ENCODE measurements around the gene DBT. TPM values are rescaled to one million over a fixed set of nuclear protein-coding genes. Genes with fewer than 3 reads are reported as not detected.
A peak's percentile ranks its signal among the peaks of the same experiment; 100 is the strongest.

The DBT gene
- total and polyA plus RNA-seq, 2 experiments from 2014 or later = 5.3 to 6.4 TPM

- Histone ChIP-seq H3K9ac (no peak overlapping the region), H3K9me3 (ENCODE audit: low read depth) (no peaks in the 10 kb centered on the region), H3K36me3 (ENCODE audit: low read depth) (peaks cover 69% of the 10 kb centered on the region), H3F3A (ENCODE audit: insufficient read depth) (no peaks in the 10 kb centered on the region), H3K4me3 (no peak overlapping the region), H3K79me2 (ENCODE audit: insufficient read depth) (0 out of 2 replicates have a peak, but pooled peaks cover 4% of the 10 kb centered on the region), H3K27me3 (replicated peaks; ENCODE audit: insufficient read depth) (no peaks in the 10 kb centered on the region), H4K20me1 (ENCODE audit: insufficient read depth) (no peaks in the 10 kb centered on the region), H3K4me2 (ENCODE audit: unreplicated experiment) (no peak overlapping the region), H3K4me1 (ENCODE audit: insufficient read depth) (no peaks in the 10 kb centered on the region), H3K27ac (no peak overlapping the region), H2AFZ (no peak overlapping the region), H3K9me2 (ENCODE audit: insufficient read depth) (no peaks in the 10 kb centered on the region)
- no peak for DNase-seq
- whole genome bisulfite sequencing, 2 experiments (ENCODE audit: low coverage in 1 of 2, low lambda C conversion rate in 2 of 2, missing lambda C conversion rate in 2 of 2) = 84 to 85% methylated on average over 4 of the region's 4 CpGs
- in situ Hi-C loops (cut with MboI) = no loop called here
- TF ChIP-seq EZH2 (IDR thresholded peaks at IDR 0.05; ENCODE audit: insufficient read depth, poor library complexity, severe bottlenecking) (no peak), EZH2phosphoT487 (IDR thresholded peaks at IDR 0.05; ENCODE audit: insufficient read depth, low read depth) (no peak)
Observed at GRCh38 chr1:100141192-100141591, 108.4 kb downstream of the DBT start.

DNA sequence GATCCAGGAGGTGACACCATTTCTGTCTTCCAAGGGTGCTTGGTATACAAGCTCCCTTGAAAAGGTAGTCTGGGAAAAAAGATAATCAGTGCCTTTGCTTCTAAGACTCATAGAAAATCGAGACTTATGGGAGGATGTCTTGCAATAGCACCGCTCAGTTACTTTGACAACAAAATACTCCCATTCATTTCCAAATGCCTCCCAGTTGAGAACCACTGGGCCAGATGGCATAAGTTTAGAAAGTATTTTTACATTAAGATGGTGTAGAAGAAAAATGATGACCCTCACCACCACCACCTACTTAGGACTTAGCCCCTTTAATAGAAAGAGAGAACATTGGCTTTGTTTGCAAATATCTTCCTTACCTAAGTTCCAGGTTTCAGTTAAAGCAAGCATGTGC is 112.0 kb downstream of the DBT start:
- no peak overlapping the region for H3K27ac ChIP-seq
- 97 to 100% methylated on average over 2 of the region's 2 CpGs for WGBS, 2 experiments (ENCODE audit: low coverage in 1 of 2, low lambda C conversion rate in 2 of 2, missing lambda C conversion rate in 2 of 2)
- peaks cover 10% of the 10 kb centered on the region for H3K4me1 ChIP-seq (ENCODE audit: insufficient read depth)
- H3K9me3 ChIP-seq (ENCODE audit: low read depth) = no peaks in the 10 kb centered on the region
- peaks cover 6% of the 10 kb centered on the region; the same call in 1 of the 2 replicates for H3F3A ChIP-seq (ENCODE audit: insufficient read depth)
- peaks cover 36% of the 10 kb centered on the region for H3K79me2 ChIP-seq (ENCODE audit: insufficient read depth)
- in situ Hi-C loops (cut with MboI) = no loop called here
- no peak overlapping the region for H3K9ac ChIP-seq
- H3K4me2 ChIP-seq (ENCODE audit: unreplicated experiment) = no peak overlapping the region
- H3K9me2 ChIP-seq (ENCODE audit: insufficient read depth) = no peaks in the 10 kb centered on the region
- H2AFZ ChIP-seq = no peak overlapping the region
- TF ChIP-seq EZH2 (IDR thresholded peaks at IDR 0.05; ENCODE audit: insufficient read depth, poor library complexity, severe bottlenecking) (no peak), EZH2phosphoT487 (IDR thresholded peaks at IDR 0.05; ENCODE audit: insufficient read depth, low read depth) (no peak)
- no peak overlapping the region for H3K4me3 ChIP-seq
- peaks cover 38% of the 10 kb centered on the region for H3K36me3 ChIP-seq (ENCODE audit: low read depth)
- H3K27me3 ChIP-seq (replicated peaks; ENCODE audit: insufficient read depth) = no peaks in the 10 kb centered on the region
- no peak for DNase-seq
- no peaks in the 10 kb centered on the region for H4K20me1 ChIP-seq (ENCODE audit: insufficient read depth)

MicroRNAs encoded within 50 kb of the gene (microRNA counts, 767-probe panel; counts per million panel counts)
- 447 counts per million, percentile 86 among the panel's probes with 10 or more counts for microRNA hsa-miR-553

Small RNA genes lying within 50 kb of the gene (microRNA-seq; reads per million reads assigned to microRNA genes)
- not detected for gene MIR553 (ENCODE audit: borderline number of aligned reads)

Small RNA genes lying within 50 kb of the gene (small RNA-seq; reads per million reads assigned to genes)
- gene AL445928.1 (ENCODE audit: low read depth, low replicate concordance) = not detected
- not detected for gene MIR553 (ENCODE audit: low read depth, low replicate concordance)
- gene RPL23AP90 (ENCODE audit: low read depth, low replicate concordance) = not detected

Other genes with a start within 250 kb of the DBT start
- 2.3 and 7.6 TPM in 2 replicates for gene SASS6, start 116.9 kb downstream of the DBT start, total RNA-seq (2014; rRNA removed; shearing (Covaris generic))
- 1.6 and 2.4 TPM in 2 replicates for gene SASS6, start 116.9 kb downstream of the DBT start, polyA plus RNA-seq (2016; fragmentation: Nextera tagmentation; extraction: Ambion mirVana)
- 14.2 and 19.9 TPM in 2 replicates for gene TRMT13, start 116.7 kb downstream of the DBT start, total RNA-seq (2014; rRNA removed; shearing (Covaris generic))
- gene TRMT13, start 116.7 kb downstream of the DBT start, polyA plus RNA-seq (2016; fragmentation: Nextera tagmentation; extraction: Ambion mirVana) = 10.5 and 11.4 TPM in 2 replicates
- gene LRRC39, start 71.6 kb downstream of the DBT start, total RNA-seq (2014; rRNA removed; shearing (Covaris generic)) = not detected in 2 replicates
- gene LRRC39, start 71.6 kb downstream of the DBT start, polyA plus RNA-seq (2016; fragmentation: Nextera tagmentation; extraction: Ambion mirVana) = 0.21 TPM in 1 of 2 replicates, not detected in the other
- 42.7 and 66.4 TPM in 2 replicates for gene RTCA, start 16.4 kb upstream of the DBT start, total RNA-seq (2014; rRNA removed; shearing (Covaris generic))
- 55.1 and 56.7 TPM in 2 replicates for gene RTCA, start 16.4 kb upstream of the DBT start, polyA plus RNA-seq (2016; fragmentation: Nextera tagmentation; extraction: Ambion mirVana)
- gene CDC14A, start 102.7 kb upstream of the DBT start, total RNA-seq (2014; rRNA removed; shearing (Covaris generic)) = 1.5 and 5.6 TPM in 2 replicates
- 1.5 and 1.8 TPM in 2 replicates for gene CDC14A, start 102.7 kb upstream of the DBT start, polyA plus RNA-seq (2016; fragmentation: Nextera tagmentation; extraction: Ambion mirVana)

Measured in GM23248 (cell line).